Endothelial cell of umbilical vein (primary cell): ENCODE results near the gene CD55. TPM values are rescaled to one million over a fixed set of nuclear protein-coding genes. Genes with fewer than 3 reads are reported as not detected.
A peak's percentile ranks its signal among the peaks of the same experiment; 100 is the strongest.

Experiments used
- Bru-seq: library from RNA; stranded (reverse); fragments of 400-500 nt; gene quantifications from one replicate; lab custom pipeline; 2021; lab: Mats Ljungman, UMichigan
- BruChase-seq, 2 experiments: library from RNA; stranded (reverse); fragments of 400-500 nt; gene quantifications; one replicate each; lab custom pipeline; 2021; lab: Mats Ljungman, UMichigan
- BruUV-seq: library from RNA; stranded (reverse); fragments of 400-500 nt; replicated peaks from 2 replicates; lab custom pipeline; 2021; lab: Mats Ljungman, UMichigan
- CTCF ChIA-PET: fragments of 300-600, 350-600 bp; sonication (Branson Sonifier 250); formaldehyde crosslinking; loops from one replicate; lab custom pipeline; 2021; ENCODE audit warnings: antibody characterized with exemption, inconsistent platforms; lab: Charles Lee
- POLR2A ChIA-PET: fragments of 300-600, 350-600 bp; sonication (Branson Sonifier 250); formaldehyde crosslinking; loops from one replicate; lab custom pipeline; 2021; ENCODE audit warnings: antibody characterized with exemption, inconsistent platforms; lab: Charles Lee
- DNase-seq: peaks from one replicate; pipeline ENCODE4 v3.0.0-alpha.2; 2011; ENCODE audit warnings: low read depth, low spot score
- FAIRE-seq: peaks from 2 replicates; lab custom pipeline; 2011; peaks lifted over from hg19 to GRCh38; lab: Jason Lieb, UNC
- H2AFZ ChIP-seq: 2 replicates; pipeline ENCODE4 v1.6.0; 2012; ENCODE audit warnings: low read depth, low read length, control low read depth, inconsistent platforms
- H3K27ac ChIP-seq: 2 replicates; pipeline ENCODE4 v1.5.1; 2011; ENCODE audit warnings: low read depth, mild to moderate bottlenecking, control low read depth, low read length, moderate library complexity; ENCODE audit not compliant: insufficient read depth
- H3K27me3 ChIP-seq, 2 experiments: 2 replicates each; pipeline versions ENCODE4 v1.6.0 to v1.6.1; 2011; ENCODE audit warnings: low read length in 2 of 2, mixed read lengths in 1 of 2; ENCODE audit not compliant: control insufficient read depth in 2 of 2, insufficient read depth in 2 of 2
- H3K36me3 ChIP-seq, 2 experiments: 2 replicates in 1 of 2; 3 replicates in 1 of 2; pipeline ENCODE4 v1.5.1; 2011; ENCODE audit warnings: low read length in 2 of 2, mild to moderate bottlenecking in 1 of 2, moderate library complexity in 1 of 2; ENCODE audit not compliant: control insufficient read depth in 2 of 2, insufficient read depth in 2 of 2; ENCODE audit errors: extremely low read depth in 1 of 2
- H3K4me1 ChIP-seq: 3 replicates; pipeline ENCODE4 v1.5.1; 2011; ENCODE audit warnings: mild to moderate bottlenecking, low read length; ENCODE audit not compliant: control insufficient read depth, insufficient read depth; ENCODE audit errors: extremely low read depth
- H3K4me2 ChIP-seq: 2 replicates; pipeline ENCODE4 v1.6.1; 2011; ENCODE audit warnings: low read length, control low read depth, mixed read lengths; ENCODE audit not compliant: insufficient read depth
- H3K4me3 ChIP-seq, 3 experiments: fragments of 200-600 bp in 1 of 3; sonication (generic), shearing (Covaris generic) in 1 of 3; replicated peaks in 1 of 3; 2 replicates each; pipeline ENCODE4 v1.5.1; 2011 to 2016; ENCODE audit warnings: control low read depth in 3 of 3, low read length in 3 of 3, mild to moderate bottlenecking in 2 of 3, inconsistent platforms in 1 of 3, low read depth in 1 of 3, moderate library complexity in 1 of 3; ENCODE audit not compliant: insufficient read depth in 1 of 3
- H3K79me2 ChIP-seq: 2 replicates; pipeline ENCODE4 v1.6.0; 2012; ENCODE audit warnings: low read length, inconsistent platforms; ENCODE audit not compliant: control insufficient read depth, insufficient read depth
- H3K9ac ChIP-seq: replicated peaks from 2 replicates; pipeline ENCODE3; 2011; ENCODE audit warnings: low read length, control low read depth; ENCODE audit not compliant: insufficient read depth; ENCODE audit errors: extremely low read depth
- H3K9me1 ChIP-seq: replicated peaks from 3 replicates; pipeline ENCODE4 v1.6.0; 2011; ENCODE audit warnings: mild to moderate bottlenecking, low read length; ENCODE audit not compliant: control insufficient read depth, insufficient read depth; ENCODE audit errors: extremely low read depth
- H3K9me3 ChIP-seq: replicated peaks from 2 replicates; pipeline ENCODE4 v1.5.1; 2012; ENCODE audit warnings: low read length, inconsistent platforms; ENCODE audit not compliant: control insufficient read depth, insufficient read depth
- H4K20me1 ChIP-seq: replicated peaks from 2 replicates; pipeline ENCODE3; 2011; ENCODE audit warnings: mild to moderate bottlenecking, low read length; ENCODE audit not compliant: control insufficient read depth, insufficient read depth; ENCODE audit errors: extremely low read depth
- CTCF ChIP-seq, 2 donors: IDR thresholded peaks; 1 replicate in 1 of 2; 2 replicates in 1 of 2; pipeline ENCODE4 v1.5.1; 2011; ENCODE audit warnings: low read length in 2 of 2, mild to moderate bottlenecking in 2 of 2, moderate library complexity in 2 of 2, control low read depth in 1 of 2, inconsistent platforms in 1 of 2, low read depth in 1 of 2; ENCODE audit not compliant: insufficient read depth in 1 of 2; ENCODE audit errors: extremely low read depth in 1 of 2
- EZH2 ChIP-seq: IDR thresholded peaks from 2 replicates; pipeline ENCODE4 v1.6.1; 2012; ENCODE audit warnings: borderline replicate concordance, low read depth, mild to moderate bottlenecking, moderate library complexity, low read length, inconsistent platforms; ENCODE audit not compliant: severe bottlenecking
- FOS ChIP-seq: IDR thresholded peaks from 2 replicates; pipeline ENCODE4 v1.6.1; 2011; ENCODE audit warnings: mild to moderate bottlenecking, low read length, moderate library complexity, borderline replicate concordance; ENCODE audit not compliant: insufficient read depth
- GATA2 ChIP-seq: IDR thresholded peaks from 2 replicates; pipeline ENCODE4 v1.7.0; 2011; ENCODE audit warnings: low read depth, mild to moderate bottlenecking, moderate library complexity, mixed read lengths, low read length; ENCODE audit not compliant: insufficient read length, insufficient read depth
- JUN ChIP-seq: IDR thresholded peaks from 2 replicates; pipeline ENCODE4 v1.6.1; 2011; ENCODE audit warnings: borderline replicate concordance, low read depth; ENCODE audit not compliant: insufficient read length, insufficient read depth
- MAX ChIP-seq: IDR thresholded peaks from 2 replicates; pipeline ENCODE4 v1.6.1; 2011; ENCODE audit not compliant: insufficient read depth, insufficient read length
- MYC ChIP-seq: IDR thresholded peaks from one replicate; pipeline ENCODE4 v1.6.1; 2011; ENCODE audit warnings: mild to moderate bottlenecking, low read depth, low read length
- POLR2A ChIP-seq: IDR thresholded peaks from 2 replicates; pipeline ENCODE4 v1.6.1; 2012; ENCODE audit warnings: low read depth, mild to moderate bottlenecking, control low read depth, low read length
- POLR2AphosphoS5 ChIP-seq: IDR thresholded peaks from 2 replicates; pipeline ENCODE4 v1.6.1; 2012; ENCODE audit warnings: low read depth, mild to moderate bottlenecking, control low read depth, low read length, moderate library complexity; ENCODE audit not compliant: insufficient read depth
- dilution Hi-C: fragments of 300-500 bp; cut with MboI; formaldehyde crosslinking; loops from one replicate; pipeline ENCODE4 v1.15.0; 2019; ENCODE audit warnings: low sequenced_read_pairs; ENCODE audit not compliant: extremely low pct_ligation_motif_present
- intact Hi-C: fragments of 100-400 bp; cut with micrococcal nuclease; formaldehyde crosslinking; loops from one replicate; pipeline ENCODE4 v1.10.0; 2022
- long read RNA-seq: library from polyadenylated mRNA; stranded (forward); transcript quantifications from one replicate; pipeline ENCODE4 v2.0.0, GENCODE V29; 2021
- polyA minus RNA-seq, 3 experiments: library from RNA; depleted of rRNA, polyadenylated mRNA; stranded (reverse); fragments of >200 nt; gene quantifications; 1 replicate in 1 of 3; 2 replicates in 2 of 3; pipeline ENCODE4 v1.2.3, GENCODE V29; 2011
- polyA plus RNA-seq, 4 experiments: library from polyadenylated mRNA; depleted of rRNA in 3 of 4; stranded (reverse) in 3 of 4; unstranded in 1 of 4; fragments of >200 nt; gene quantifications; 2 replicates each; pipeline versions ENCODE4 v1.2.1 to v1.2.3, GENCODE V29; 2011 to 2012; ENCODE audit warnings: missing spikeins in 1 of 4
- total RNA-seq: library from RNA; stranded (reverse); gene quantifications from 2 replicates; pipeline ENCODE4 v1.2.3, GENCODE V29; 2021

CD55 gene
- 179 and 223 TPM in 2 replicates for total RNA-seq
- 103 and 111 TPM in 2 replicates for polyA plus RNA-seq
- polyA plus RNA-seq (2011; cell fraction: cytosol; rRNA removed) = 103 and 115 TPM in 2 replicates
- 77.0 and 114 TPM in 2 replicates for polyA plus RNA-seq (2011; cell fraction: nucleus; rRNA removed)
- 164 and 176 TPM in 2 replicates for polyA plus RNA-seq (2012)
- polyA minus RNA-seq = 106 and 107 TPM in 2 replicates
- polyA minus RNA-seq (2011; cell fraction: cytosol; rRNA and poly(A)+ RNA removed) = 565 TPM
- polyA minus RNA-seq (2011; cell fraction: nucleus; rRNA and poly(A)+ RNA removed) = 216 and 218 TPM in 2 replicates
- Bru-seq, nascent RNA = percentile 96 among the genes with signal in this experiment
- percentile 94 among the genes with signal in this experiment for BruChase-seq, experiment 1, labeled RNA remaining after a 6-hour chase
- BruChase-seq, experiment 2, labeled RNA remaining after a 2-hour chase = percentile 95 among the genes with signal in this experiment
- long read RNA-seq, transcript CD55-204 (10 exons, 2,892 nt) = major isoform, 313 of 559 reads
- long read RNA-seq, transcript CD55-201 (11 exons, 2,220 nt) = minor isoform, 23 of 559 reads
- long read RNA-seq, transcript CD55-203 (10 exons, 1,691 nt) = minor isoform, 46 of 559 reads
- long read RNA-seq, partial matches to known transcripts = 130 of 559 reads
- long read RNA-seq, other reads (novel, unspliced or antisense) = 46 of 559 reads

- FAIRE-seq = peak; percentile 83
- BruUV-seq = no TSS peak
- Histone ChIP-seq H4K20me1 (no peaks in the 10 kb centered on the region), H2AFZ (peak within 1 kb of the TSS; percentile 52), H3K36me3 (peaks cover 0 to 2% of the 10 kb centered on the region in 2 experiments), H3K79me2 (peaks cover 24% of the 10 kb centered on the region), H3K9me3 (no peaks in the 10 kb centered on the region), H3K4me2 (peak within 1 kb of the TSS; percentile 81), H3K27ac (peak within 1 kb of the TSS; percentile 92), H3K27me3 (no peaks in the 10 kb centered on the region), H3K9ac (peak within 1 kb of the TSS; percentile 97), H3K9me1 (no peaks in the 10 kb centered on the region), H3K4me1 (peaks cover 17% of the 10 kb centered on the region), H3K4me3 (peak within 1 kb of the TSS; percentile 74 to 94 (median 87))
- DNase-seq = peak; percentile 98
- intact Hi-C loops (loop anchor here (1.0 to 2.0 kb wide), 8 partner anchors 12 to 270 kb away; partner anchors contain the start of gene YOD1), dilution Hi-C loops (no loop called here)
- CTCF ChIA-PET = interaction anchor here (0.8 to 2.5 kb wide), 20 partner anchors 8 to 241 kb away, joined by 3 to 42 read pairs (median 4); no protein-coding TSS in a partner anchor
- no peak for TF ChIP-seq GATA2
- TF ChIP-seq POLR2A = peak; percentile 77
- peak; percentile 52 for TF ChIP-seq FOS
- peak; percentile 35 to 43 for TF ChIP-seq CTCF (IDR thresholded peaks at IDR 0.05; ENCODE audit: extremely low read depth in 1 of 2, insufficient read depth in 1 of 2, low read depth in 1 of 2, low read length in 2 of 2)
- TF ChIP-seq MAX = peak; percentile 44
- TF ChIP-seq POLR2AphosphoS5 = peak; percentile 73
- TF ChIP-seq MYC = no peak
- TF ChIP-seq EZH2 = no peak
- TF ChIP-seq JUN = no peak
- POLR2A ChIA-PET = interaction anchor here (0.6 to 2.8 kb wide), 9 partner anchors 11 to 268 kb away, joined by 3 to 13 read pairs (median 4); partner anchors contain the start of gene PFKFB2
Observed at GRCh38 chr1:207321079-207321789, at the start of gene CD55. Gene CD55, plus strand, starts transcription at chr1:207321678. Its CDS starts 88 bp downstream, at chr1:207321766.
